GM18505 (cell line): ENCODE measurements around the gene SFN.

Experiments
- ATAC-seq: cut with Tn5 transposase; IDR thresholded peaks from one replicate; pipeline ENCODE4 v1.9.1; 2021; ENCODE audit not compliant: unreplicated experiment
- POLR2A ChIP-seq: IDR thresholded peaks from 4 replicates; pipeline ENCODE4 v1.6.1; 2011; ENCODE audit warnings: borderline replicate concordance; ENCODE audit not compliant: insufficient read depth, insufficient read length; ENCODE audit errors: extremely low read depth

The SFN gene

DNA sequence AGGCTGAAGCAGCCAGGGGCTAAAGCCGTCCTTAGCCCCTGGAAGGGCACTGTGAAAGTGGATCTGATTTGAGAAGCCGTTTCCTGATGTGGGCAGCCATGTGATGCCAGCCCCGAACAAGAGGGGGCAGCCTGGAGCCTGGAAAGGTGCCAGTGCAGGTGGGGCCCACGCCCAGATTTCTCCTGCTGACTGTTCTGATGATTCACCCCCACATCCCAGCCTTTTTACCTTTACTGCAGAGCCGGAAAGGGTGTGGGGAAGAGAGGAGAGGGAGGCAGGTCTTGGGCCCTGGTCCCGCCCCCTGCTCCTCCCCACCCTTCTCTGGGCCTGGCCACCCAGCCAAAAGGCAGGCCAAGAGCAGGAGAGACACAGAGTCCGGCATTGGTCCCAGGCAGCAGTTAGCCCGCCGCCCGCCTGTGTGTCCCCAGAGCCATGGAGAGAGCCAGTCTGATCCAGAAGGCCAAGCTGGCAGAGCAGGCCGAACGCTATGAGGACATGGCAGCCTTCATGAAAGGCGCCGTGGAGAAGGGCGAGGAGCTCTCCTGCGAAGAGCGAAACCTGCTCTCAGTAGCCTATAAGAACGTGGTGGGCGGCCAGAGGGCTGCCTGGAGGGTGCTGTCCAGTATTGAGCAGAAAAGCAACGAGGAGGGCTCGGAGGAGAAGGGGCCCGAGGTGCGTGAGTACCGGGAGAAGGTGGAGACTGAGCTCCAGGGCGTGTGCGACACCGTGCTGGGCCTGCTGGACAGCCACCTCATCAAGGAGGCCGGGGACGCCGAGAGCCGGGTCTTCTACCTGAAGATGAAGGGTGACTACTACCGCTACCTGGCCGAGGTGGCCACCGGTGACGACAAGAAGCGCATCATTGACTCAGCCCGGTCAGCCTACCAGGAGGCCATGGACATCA, at the start of gene SFN:
TSS of gene SFN (plus strand) at position 369 of the 904 bp plus-strand sequence. CDS start at position 433, 64 bp downstream.
- TF ChIP-seq POLR2A, result no peak
- ATAC-seq, result no peak

DNA sequence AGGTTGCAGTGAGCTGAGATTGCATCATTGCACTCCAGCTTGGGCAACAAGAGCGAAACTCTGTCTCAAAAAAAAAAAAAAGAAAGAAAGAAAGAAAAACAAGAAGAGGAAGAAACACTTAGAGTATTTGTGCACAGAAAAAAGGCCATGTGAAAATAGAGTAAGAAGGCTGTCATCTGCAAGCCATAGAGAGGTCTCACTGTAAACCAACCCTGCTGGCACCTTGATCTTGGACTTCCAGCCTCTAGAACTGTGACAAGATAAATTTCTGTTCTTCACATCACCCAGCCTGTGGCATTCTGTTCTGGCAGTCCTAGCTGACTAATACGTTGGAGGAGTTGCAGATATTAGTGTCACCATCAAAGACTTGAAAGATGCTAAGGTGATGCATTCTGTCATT, 48.6 kb upstream of the SFN start:
- TF ChIP-seq POLR2A, result no peak
- ATAC-seq, result no peak

DNA sequence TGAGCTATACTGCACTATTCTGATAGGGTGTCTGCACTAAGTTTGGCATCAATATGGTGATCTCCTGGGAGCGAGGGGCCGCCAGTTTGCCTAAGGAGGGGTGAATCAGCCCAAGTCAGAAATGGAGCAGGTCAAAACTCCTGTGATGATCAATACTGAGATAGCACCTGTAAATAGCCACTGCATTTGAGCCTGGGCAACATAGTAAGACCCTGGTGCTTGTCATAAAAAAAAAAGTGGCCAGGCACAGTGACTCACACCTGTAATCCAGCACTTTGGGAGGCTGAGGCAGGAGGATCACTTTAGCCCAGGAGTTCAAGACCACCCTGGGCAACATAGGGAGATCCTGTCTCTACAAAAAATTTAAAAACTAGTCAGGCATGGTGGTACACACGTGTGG, 48.1 kb upstream of the SFN start:
- no peak for ATAC-seq
- TF ChIP-seq POLR2A, result no peak

GRCh38 chr1:26820784-26821269, 42.1 kb upstream of the SFN start:
- peak; percentile 91 for ATAC-seq

DNA sequence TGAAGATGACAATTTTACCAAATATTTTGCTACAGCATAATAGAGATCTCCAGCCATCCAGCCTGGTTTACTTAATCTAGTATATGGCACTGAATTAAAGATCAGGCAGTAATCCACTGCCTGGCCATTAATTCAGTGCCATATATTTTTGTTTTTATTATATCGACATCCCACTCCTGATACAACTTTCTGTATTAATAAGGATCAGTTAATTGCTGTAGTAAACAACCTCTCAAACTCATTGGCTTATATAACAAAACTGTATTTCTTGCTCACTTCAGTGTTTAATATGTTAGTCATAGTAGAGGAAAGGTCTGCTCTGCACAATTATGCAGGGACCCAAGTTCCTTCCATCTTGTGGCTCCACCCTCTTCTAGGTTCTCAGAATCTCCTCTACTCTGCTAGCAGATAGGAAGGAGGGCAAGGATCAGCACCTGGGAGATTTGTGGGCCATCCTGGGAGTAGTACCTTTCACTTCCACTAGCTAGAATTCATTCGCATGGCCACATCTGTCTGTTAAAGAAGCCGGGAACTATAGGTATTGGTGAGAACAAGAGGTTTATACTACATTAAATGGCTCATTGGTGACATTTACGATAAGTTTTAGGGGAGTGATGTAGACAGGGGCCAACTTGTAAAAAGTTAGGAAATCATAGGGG, 40.1 kb upstream of the SFN start:
- ATAC-seq, result no peak
- no peak for TF ChIP-seq POLR2A

More at GRCh38 chr1:26820784-26821269, 42.1 kb upstream of the SFN start:
- TF ChIP-seq POLR2A, result no peak

DNA sequence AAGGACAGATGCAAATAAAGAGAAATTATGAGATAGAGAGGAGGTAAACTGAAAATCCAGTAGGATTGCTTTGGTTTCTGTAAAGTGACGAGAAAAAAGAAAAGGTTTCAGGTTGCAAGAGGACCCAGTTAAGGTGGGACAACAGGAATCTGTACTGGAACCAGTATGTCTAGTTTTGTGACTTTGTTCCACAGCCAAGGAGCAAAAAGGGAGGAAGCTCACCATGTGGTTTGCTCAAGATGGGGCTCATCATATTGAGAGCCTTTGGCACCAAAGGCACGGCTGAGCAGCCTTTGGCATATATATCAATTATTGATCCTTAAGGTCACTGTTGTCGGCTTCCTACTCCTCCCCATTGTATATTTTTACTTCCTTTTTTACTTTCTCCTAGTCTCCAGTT, 38.2 kb upstream of the SFN start:
- no peak for ATAC-seq
- no peak for TF ChIP-seq POLR2A

DNA sequence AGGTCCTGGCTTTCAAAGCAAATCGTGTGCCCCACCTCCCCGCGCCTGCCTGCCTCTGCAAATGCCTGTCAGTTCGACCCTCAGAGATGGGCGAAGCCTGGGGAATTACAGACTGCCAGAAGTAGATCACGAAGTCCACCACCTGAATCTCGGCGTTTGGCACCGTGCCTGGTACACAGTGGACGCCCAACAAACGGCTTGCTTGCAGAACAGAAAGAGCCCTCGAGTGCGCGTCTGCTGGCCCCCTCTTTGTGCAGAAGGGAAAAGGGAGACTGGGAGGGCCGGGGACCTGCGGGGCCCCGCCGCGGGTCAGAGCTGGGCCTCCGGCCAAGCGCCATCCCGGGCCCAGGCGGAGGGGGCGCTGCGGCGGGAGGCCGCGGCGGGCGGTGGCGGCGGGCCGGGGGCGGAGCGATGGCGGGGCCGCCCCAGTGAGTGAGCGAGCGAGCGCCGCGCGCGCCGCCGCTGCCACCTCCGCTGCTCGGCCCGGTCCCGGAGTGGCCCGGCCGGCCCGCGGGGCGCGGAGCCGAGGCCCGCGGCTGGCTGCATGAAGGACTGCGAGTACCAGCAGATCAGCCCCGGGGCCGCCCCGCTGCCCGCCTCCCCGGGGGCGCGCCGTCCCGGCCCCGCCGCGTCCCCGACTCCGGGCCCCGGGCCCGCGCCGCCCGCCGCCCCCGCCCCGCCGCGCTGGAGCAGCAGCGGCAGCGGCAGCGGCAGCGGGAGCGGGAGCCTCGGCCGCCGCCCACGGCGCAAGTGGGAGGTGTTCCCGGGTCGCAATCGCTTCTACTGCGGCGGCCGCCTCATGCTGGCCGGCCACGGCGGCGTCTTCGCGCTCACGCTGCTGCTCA, 36.5 kb upstream of the SFN start, which contains the start of gene ZDHHC18:
TSS of gene ZDHHC18 (plus strand) at position 428 of the 845 bp plus-strand sequence. CDS start at position 545, 117 bp downstream.
- peak; percentile 82 for ATAC-seq
- TF ChIP-seq POLR2A, result peak; percentile 80

GRCh38 chr1:26827106-26827604, 35.8 kb upstream of the SFN start:
- no peak for TF ChIP-seq POLR2A
- no peak for ATAC-seq

DNA sequence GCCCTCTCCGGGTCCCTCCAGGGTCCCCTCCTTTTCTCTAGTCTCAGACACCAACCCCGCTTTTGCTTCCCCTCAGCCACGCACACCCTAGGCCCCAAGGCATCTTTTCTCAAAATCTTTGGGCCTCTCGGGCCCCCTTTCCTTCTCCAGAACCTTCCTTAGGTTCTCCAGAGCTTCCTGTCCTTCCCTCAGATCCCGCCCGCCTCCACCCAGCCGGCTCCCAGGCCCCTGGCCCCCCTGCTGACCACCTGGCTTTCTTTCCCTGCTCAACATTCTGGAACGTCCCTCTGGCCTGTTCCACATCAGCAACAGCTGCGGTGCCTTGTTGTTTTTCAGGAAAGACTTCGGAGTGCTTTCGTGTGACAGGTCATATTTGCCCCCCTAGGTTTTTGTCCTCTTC, 35.3 kb upstream of the SFN start:
- ATAC-seq, result no peak
- TF ChIP-seq POLR2A, result no peak

DNA sequence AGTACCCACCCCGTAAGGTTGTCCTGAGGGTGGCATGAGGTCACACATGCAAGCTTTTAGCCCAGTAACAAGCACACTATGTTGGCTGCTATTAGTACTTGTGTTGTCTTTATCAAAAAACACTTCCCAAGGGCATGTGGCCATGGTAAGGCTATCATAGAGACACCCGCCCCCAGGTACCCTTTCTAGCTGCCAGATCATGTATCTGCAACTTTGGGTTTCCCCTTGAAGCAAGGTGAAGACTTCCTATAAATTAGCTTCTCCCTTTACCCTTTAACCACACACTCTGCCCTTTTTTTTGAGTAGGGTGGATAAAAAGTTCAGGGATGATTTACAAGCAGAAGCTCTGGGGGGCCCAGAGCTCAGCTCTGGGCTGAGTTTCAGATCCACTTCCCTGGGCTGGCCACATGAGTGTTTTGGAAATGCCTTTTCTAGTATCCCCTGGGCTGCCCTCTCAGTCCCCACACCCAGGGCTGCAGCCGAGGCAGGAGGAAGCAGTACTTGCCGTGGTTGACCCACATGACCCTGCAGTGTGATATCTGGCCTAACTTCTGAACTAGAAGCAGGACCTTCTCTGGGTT, 34.4 kb upstream of the SFN start:
- peak; percentile 23 for TF ChIP-seq POLR2A
- no peak for ATAC-seq

DNA sequence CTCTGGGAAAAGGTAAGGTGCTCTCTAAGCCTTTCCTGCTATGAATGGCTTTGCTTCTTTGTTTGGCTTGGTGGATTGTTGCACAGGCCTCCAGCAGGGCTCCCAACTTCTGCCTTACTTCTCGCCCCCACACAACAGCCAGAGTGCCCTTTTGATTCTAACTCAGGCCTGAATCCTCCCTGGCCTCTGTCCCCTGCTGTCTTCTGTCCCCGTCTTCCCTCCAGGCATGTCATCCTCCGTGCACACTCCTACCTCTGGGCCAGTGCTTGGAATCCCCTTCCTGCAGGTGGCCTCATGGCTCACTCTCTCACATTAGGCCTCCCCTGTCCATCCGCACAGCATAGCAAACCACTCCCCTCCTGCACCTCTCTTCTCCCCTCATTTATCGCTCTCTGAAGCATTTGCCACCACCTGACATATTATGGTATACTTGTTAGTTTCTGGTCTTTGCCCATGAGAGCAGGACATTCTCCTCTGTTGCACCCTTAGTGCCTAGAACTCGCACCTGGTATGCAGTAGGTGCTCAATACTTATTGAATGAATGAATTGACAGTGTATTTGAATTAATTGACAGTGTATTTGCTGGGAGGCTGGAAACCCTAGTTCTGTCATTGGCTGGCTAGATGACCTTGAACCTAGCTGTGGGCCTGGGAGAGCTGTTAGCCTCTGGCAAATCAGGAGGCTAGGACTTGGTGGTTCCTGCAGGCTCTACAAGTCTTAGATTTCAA, 33.6 kb upstream of the SFN start:
- no peak for ATAC-seq
- TF ChIP-seq POLR2A, result no peak

DNA sequence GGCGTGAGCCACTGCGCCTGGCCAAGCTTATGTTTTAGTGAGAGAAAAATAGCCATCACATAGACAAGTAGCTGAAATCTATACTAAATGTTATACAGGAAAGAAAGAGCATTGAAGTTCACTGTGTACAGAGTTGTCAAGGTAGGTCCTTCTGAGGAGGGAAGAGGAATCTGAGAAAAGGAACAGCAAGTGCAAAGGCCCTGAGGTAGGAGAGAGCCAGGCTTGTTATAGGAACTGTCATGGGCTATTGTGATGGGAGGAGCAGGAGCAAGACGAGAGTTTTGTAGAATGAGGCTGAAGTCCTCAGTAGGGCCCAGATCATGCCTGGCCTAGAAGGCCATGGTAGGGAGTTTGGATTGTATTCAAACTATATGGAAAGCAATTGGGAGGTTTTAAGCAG, 31.9 kb upstream of the SFN start:
- no peak for ATAC-seq
- no peak for TF ChIP-seq POLR2A
